ENCODE measurements around the gene STIM1.
A peak's percentile ranks its signal among the peaks of the same experiment; 100 is the strongest.
"Not testable (repeated sequence)": the region's sequence is repeated elsewhere in the genome, so short reads cannot be mapped to it uniquely, and the experiment has no call there.

STIM1 gene

GRCh38 chr11:4084406-4085125 is 229.1 kb downstream of the STIM1 start:
- FAIRE-seq, result no peak

GRCh38 chr11:4085575-4085974 is 230.1 kb downstream of the STIM1 start:
- FAIRE-seq, result no peak

GRCh38 chr11:4086575-4087353 is 231.3 kb downstream of the STIM1 start:
- FAIRE-seq, result no peak

GRCh38 chr11:4087551-4087950 is 232.1 kb downstream of the STIM1 start:
- FAIRE-seq, result no peak

- FAIRE-seq, result no peak
Measured at GRCh38 chr11:4090258-4090657, 234.8 kb downstream of the STIM1 start.

GRCh38 chr11:4092026-4092425 is 236.6 kb downstream of the STIM1 start:
- no peak for FAIRE-seq

- no peak for FAIRE-seq
Measured at GRCh38 chr11:4093519-4094347, 238.3 kb downstream of the STIM1 start.

GRCh38 chr11:4094348-4095291 is 239.2 kb downstream of the STIM1 start, which contains the start of gene RRM1:
Gene RRM1, plus strand, starts transcription at chr11:4094799. Its CDS starts 214 bp downstream, at chr11:4095013.
- FAIRE-seq, result peak; percentile 97

GRCh38 chr11:4095509-4096230 is 240.2 kb downstream of the STIM1 start:
- no peak for FAIRE-seq

- FAIRE-seq, result no peak
Measured at GRCh38 chr11:4098026-4098621, 242.7 kb downstream of the STIM1 start.

- no peak for FAIRE-seq
Measured at GRCh38 chr11:4102711-4103110, 247.2 kb downstream of the STIM1 start.

GRCh38 chr11:4103269-4103668 is 247.8 kb downstream of the STIM1 start:
- no peak for FAIRE-seq

GRCh38 chr11:4105916-4106315 is 250.5 kb downstream of the STIM1 start:
- no peak for FAIRE-seq

- FAIRE-seq, result no peak
Measured at GRCh38 chr11:4111834-4112233, 256.4 kb downstream of the STIM1 start.

- no peak for FAIRE-seq
Measured at GRCh38 chr11:4115128-4115527, 259.7 kb downstream of the STIM1 start.

GRCh38 chr11:4118107-4118506 is 262.6 kb downstream of the STIM1 start:
- FAIRE-seq, result no peak

GRCh38 chr11:4123218-4123617 is 267.8 kb downstream of the STIM1 start:
- no peak for FAIRE-seq

- FAIRE-seq, result no peak
Measured at GRCh38 chr11:4125141-4125540, 269.7 kb downstream of the STIM1 start.

- no peak for FAIRE-seq
Measured at GRCh38 chr11:4127357-4127756, 271.9 kb downstream of the STIM1 start.

GRCh38 chr11:4130219-4130618 is 274.8 kb downstream of the STIM1 start:
- FAIRE-seq, result not testable (repeated sequence)

GRCh38 chr11:4134806-4135205 is 279.3 kb downstream of the STIM1 start:
- FAIRE-seq, result no peak

Data from G401.6 (cell line).